IPS DF 6.9 (cell line): Measurements from ENCODE around the gene RNF112.

ENCODE experiments used
- DNase-seq: peaks from one replicate; pipeline ENCODE4 v3.0.0-alpha.2; 2013; ENCODE audit warnings: low read depth, low spot score
- H3K27ac ChIP-seq: one replicate; pipeline ENCODE4 v1.5.1; 2013; ENCODE audit warnings: low read length, control low read depth
- H3K27me3 ChIP-seq: 2 replicates; pipeline ENCODE4 v1.6.1; 2013; ENCODE audit warnings: mild to moderate bottlenecking, low read length; ENCODE audit not compliant: control insufficient read depth, insufficient read depth
- H3K36me3 ChIP-seq: 2 replicates; pipeline ENCODE4 v1.6.1; 2013; ENCODE audit warnings: low read length; ENCODE audit not compliant: control insufficient read depth, insufficient read depth
- H3K4me1 ChIP-seq: 2 replicates; pipeline ENCODE4 v1.6.1; 2013; ENCODE audit warnings: low read length; ENCODE audit not compliant: control insufficient read depth, insufficient read depth
- H3K4me3 ChIP-seq: 2 replicates; pipeline ENCODE4 v1.5.1; 2013; ENCODE audit warnings: mild to moderate bottlenecking, low read length
- H3K9me3 ChIP-seq: 2 replicates; pipeline ENCODE4 v1.6.1; 2013; ENCODE audit warnings: low read length, inconsistent platforms; ENCODE audit not compliant: control insufficient read depth, insufficient read depth
- WGBS: extraction: QIAGEN DNeasy Blood & Tissue Kit; methylation state at CpG from one replicate; pipeline ENCODE4 v1.1.7; 2013; ENCODE audit warnings: mixed read lengths, missing lambda C conversion rate; ENCODE audit not compliant: insufficient read length, insufficient coverage; 5-methylcytosine and 5-hydroxymethylcytosine counted together

Gene RNF112

GRCh38 chr17:19382531-19383444 lies 28.2 kb upstream of the RNF112 start:
- Histone ChIP-seq H3K27ac (no peak overlapping the region), H3K27me3 (no peaks in the 10 kb centered on the region), H3K36me3 (peaks cover 49% of the 10 kb centered on the region), H3K4me1 (peaks cover 7% of the 10 kb centered on the region; the same call in 1 of the 2 replicates), H3K9me3 (no peaks in the 10 kb centered on the region), H3K4me3 (no peak overlapping the region)
- DNase-seq, result no peak
- WGBS, result no CpG with 5 or more reads among the region's 13 CpGs

- peaks cover 9% of the 10 kb centered on the region; the same call in 1 of the 2 replicates for H3K4me1 ChIP-seq
- no CpG with 5 or more reads among the region's 6 CpGs for WGBS
- no peaks in the 10 kb centered on the region for H3K27me3 ChIP-seq
- peaks cover 49% of the 10 kb centered on the region for H3K36me3 ChIP-seq
- no peak for DNase-seq
- no peak overlapping the region for H3K27ac ChIP-seq
- H3K9me3 ChIP-seq, result no peaks in the 10 kb centered on the region
- no peak overlapping the region for H3K4me3 ChIP-seq
Observed at GRCh38 chr17:19383681-19384470, 27.2 kb upstream of the RNF112 start.

GRCh38 chr17:19384723-19385391 lies 26.2 kb upstream of the RNF112 start:
- H3K27ac ChIP-seq, result no peak overlapping the region
- no CpG with 5 or more reads among the region's 16 CpGs for WGBS
- DNase-seq, result no peak
- no peak overlapping the region for H3K4me3 ChIP-seq
- no peaks in the 10 kb centered on the region for H3K27me3 ChIP-seq
- H3K9me3 ChIP-seq, result no peaks in the 10 kb centered on the region
- H3K4me1 ChIP-seq, result peaks cover 8% of the 10 kb centered on the region; the same call in 1 of the 2 replicates
- peaks cover 43% of the 10 kb centered on the region for H3K36me3 ChIP-seq

DNA sequence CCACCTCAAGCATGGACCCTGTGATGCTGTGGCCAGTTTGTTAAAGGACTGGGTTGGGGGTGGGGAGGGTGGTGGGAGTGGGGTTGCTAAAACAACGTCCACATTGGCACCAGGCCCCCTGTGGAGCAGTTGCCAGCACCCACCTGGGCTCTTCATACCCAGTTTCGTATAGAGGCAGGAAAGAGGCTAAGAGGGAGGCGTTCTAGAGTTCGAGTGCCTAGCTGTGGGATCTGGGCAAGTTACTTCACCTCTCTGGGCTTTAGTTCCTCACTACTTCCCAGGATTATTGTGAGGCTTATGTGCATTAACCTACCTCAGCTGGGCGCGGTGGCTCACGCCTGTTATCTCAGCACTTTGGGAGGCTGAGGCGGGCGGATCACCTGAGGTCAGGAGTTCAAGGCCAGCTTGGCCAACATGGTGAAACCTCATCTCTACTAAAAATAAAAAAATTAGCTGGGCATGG lies 25.5 kb upstream of the RNF112 start:
- no peak for DNase-seq
- peaks cover 8% of the 10 kb centered on the region; the same call in 1 of the 2 replicates for H3K4me1 ChIP-seq
- no peaks in the 10 kb centered on the region for H3K9me3 ChIP-seq
- peaks cover 39% of the 10 kb centered on the region for H3K36me3 ChIP-seq
- WGBS, result no CpG with 5 or more reads among the region's 9 CpGs
- no peaks in the 10 kb centered on the region for H3K27me3 ChIP-seq
- no peak overlapping the region for H3K27ac ChIP-seq
- H3K4me3 ChIP-seq, result no peak overlapping the region

- H3K9me3 ChIP-seq, result no peaks in the 10 kb centered on the region
- DNase-seq, result no peak
- peaks cover 31% of the 10 kb centered on the region for H3K36me3 ChIP-seq
- H3K4me3 ChIP-seq, result 0 out of 2 replicates have a peak overlapping the region, but pooled peaks have one; percentile 5
- peaks cover 8% of the 10 kb centered on the region; the same call in 1 of the 2 replicates for H3K4me1 ChIP-seq
- no peaks in the 10 kb centered on the region for H3K27me3 ChIP-seq
- no CpG with 5 or more reads among the region's 20 CpGs for WGBS
- no peak overlapping the region for H3K27ac ChIP-seq
Observed at GRCh38 chr17:19386051-19386929, 24.7 kb upstream of the RNF112 start.

GRCh38 chr17:19386974-19387920 lies 23.8 kb upstream of the RNF112 start, which contains the start of gene MFAP4:
Gene MFAP4, minus strand, starts transcription at chr17:19387190. Its CDS starts 35 bp downstream, at chr17:19387155.
- DNase-seq, result no peak
- Histone ChIP-seq H3K27me3 (no peaks in the 10 kb centered on the region), H3K4me3 (0 out of 2 replicates have a peak within 1 kb of the TSS, but pooled peaks have one; percentile 5), H3K36me3 (peaks cover 22% of the 10 kb centered on the region), H3K4me1 (peaks cover 9% of the 10 kb centered on the region), H3K27ac (no peak within 1 kb of the TSS), H3K9me3 (no peaks in the 10 kb centered on the region)
- no CpG with 5 or more reads among the region's 22 CpGs for WGBS

GRCh38 chr17:19387921-19388521 lies 23.0 kb upstream of the RNF112 start:
- Histone ChIP-seq H3K36me3 (peaks cover 14% of the 10 kb centered on the region), H3K27me3 (no peaks in the 10 kb centered on the region), H3K9me3 (no peaks in the 10 kb centered on the region), H3K4me3 (no peak overlapping the region), H3K4me1 (peaks cover 9% of the 10 kb centered on the region), H3K27ac (no peak overlapping the region)
- no peak for DNase-seq
- WGBS, result no CpG with 5 or more reads among the region's 2 CpGs

- H3K4me3 ChIP-seq, result no peak overlapping the region
- no peak for DNase-seq
- no peaks in the 10 kb centered on the region for H3K9me3 ChIP-seq
- peaks cover 9% of the 10 kb centered on the region for H3K4me1 ChIP-seq
- H3K36me3 ChIP-seq, result peaks cover 5% of the 10 kb centered on the region; the same call in 1 of the 2 replicates
- WGBS, result no CpG with 5 or more reads among the region's 5 CpGs
- H3K27ac ChIP-seq, result no peak overlapping the region
- no peaks in the 10 kb centered on the region for H3K27me3 ChIP-seq
Observed at GRCh38 chr17:19388791-19389785, 21.9 kb upstream of the RNF112 start.
